GM21360 (cell line): ENCODE data around the gene RNF149.
"Not testable (repeated sequence)": the region's sequence is repeated elsewhere in the genome, so short reads cannot be mapped to it uniquely, and the experiment has no call there.

Source experiments
- ATAC-seq: cut with Tn5 transposase; IDR thresholded peaks from one replicate; pipeline ENCODE4 v1.9.1; 2021; ENCODE audit warnings: mild to moderate bottlenecking, moderate library complexity; ENCODE audit not compliant: unreplicated experiment

Gene RNF149

DNA sequence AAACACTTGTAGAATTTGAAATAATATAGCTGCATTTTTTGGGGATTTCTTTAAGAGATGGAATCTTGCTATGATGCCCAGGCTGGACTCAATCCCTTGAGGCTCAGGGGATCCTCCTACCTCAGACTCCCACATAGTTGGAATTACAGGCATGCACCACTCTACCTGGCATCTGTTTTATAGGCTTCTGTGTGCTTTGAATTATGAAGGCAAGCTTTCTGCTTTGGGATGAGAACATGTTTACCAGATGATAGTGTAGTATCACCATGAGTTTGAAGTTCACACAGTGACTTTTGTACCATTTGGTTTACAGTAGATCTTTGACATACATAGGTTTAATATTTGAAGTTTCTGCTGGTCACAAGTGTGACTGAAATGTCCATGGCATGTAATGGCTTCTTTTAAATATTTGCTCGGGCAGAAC is 45.1 kb downstream of the RNF149 start:
- no peak for ATAC-seq

DNA sequence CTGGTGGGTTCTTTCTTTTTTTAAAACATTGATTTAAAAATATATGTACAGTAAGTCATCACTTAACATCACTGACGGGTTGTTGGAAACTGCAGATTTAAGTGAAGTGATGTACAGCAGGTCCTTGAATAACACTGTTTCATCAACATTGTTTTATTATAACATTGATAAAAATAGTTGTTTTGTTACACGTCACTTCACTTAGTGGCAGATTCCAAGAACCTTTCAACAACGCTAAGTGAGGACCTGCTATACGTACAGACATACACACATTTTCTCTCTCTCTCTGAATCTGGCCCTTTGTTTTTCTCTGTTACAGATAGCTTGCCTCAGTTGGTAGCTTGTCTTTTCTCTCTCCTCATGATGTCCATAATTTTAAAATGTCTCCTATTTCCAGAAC is 46.4 kb downstream of the RNF149 start:
- no peak for ATAC-seq

DNA sequence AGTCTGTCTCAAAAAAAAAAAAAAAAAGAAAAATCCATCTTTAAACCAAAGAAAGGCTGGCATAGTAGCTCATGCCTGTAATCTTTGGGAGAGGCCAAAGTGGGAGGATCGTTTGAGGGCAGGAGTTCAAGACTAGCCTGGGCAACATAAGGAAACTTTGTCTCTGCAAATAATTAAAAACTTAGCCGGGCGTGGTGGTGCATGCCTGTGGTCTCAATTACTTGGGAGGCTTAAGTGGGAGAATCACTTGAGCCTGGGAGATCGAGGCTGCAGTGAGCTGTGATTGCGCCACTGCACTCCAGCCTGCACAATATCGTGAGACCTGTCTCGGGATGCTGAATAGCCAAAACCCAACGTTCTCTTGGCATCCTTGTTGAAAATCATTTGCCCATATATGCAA is 49.7 kb downstream of the RNF149 start:
- ATAC-seq: no peak

- ATAC-seq: no peak
Observed at GRCh38 chr2:101256316-101256715, 52.2 kb downstream of the RNF149 start.

DNA sequence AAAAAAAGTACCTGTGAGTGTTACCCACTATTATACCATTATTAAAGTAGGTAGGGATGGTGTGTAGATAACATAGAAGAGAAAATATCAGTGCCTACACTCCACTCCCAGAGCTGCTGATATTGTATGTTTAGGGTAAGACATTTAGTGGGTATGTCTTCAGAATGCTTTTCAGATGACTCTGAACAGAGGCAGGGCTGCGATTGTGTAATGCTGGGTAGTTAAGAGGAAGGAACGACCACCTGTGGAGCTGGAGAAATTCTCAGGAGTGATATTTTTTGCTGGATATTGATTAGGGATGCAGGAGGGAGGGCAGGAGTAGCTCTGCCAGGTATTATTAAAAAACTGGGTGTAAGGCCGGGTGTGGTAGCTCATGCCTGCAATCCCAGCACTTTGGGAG is 53.0 kb downstream of the RNF149 start:
- ATAC-seq: no peak

- ATAC-seq: no peak
Observed at GRCh38 chr2:101253703-101254450, 54.6 kb downstream of the RNF149 start.

DNA sequence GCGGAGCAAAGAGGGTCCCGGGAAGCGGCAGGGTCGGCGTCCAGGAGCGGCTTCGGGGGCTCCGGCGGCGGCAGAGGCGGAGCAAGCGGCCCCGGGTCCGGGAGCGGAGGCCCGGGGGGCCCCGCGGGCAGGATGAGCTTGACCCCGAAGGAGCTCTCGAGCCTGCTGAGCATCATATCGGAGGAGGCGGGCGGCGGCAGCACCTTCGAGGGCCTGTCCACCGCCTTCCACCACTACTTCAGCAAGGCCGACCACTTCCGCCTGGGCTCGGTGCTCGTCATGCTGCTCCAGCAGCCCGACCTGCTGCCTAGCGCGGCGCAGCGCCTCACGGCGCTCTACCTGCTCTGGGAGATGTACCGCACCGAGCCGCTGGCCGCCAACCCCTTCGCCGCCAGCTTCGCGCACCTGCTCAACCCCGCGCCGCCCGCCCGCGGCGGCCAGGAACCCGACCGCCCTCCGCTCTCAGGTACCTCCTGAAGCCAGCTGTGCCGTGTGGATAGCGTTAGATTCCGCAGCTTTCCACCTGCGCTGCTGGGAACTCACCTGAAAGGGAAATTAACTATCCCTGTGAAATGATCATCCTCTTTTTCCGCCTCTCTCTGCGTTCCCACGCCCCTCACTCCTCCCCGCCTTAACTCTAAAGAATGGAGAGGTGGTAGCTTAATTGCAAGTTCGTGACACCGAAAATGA is 55.3 kb downstream of the RNF149 start:
- ATAC-seq: peak; percentile 47

DNA sequence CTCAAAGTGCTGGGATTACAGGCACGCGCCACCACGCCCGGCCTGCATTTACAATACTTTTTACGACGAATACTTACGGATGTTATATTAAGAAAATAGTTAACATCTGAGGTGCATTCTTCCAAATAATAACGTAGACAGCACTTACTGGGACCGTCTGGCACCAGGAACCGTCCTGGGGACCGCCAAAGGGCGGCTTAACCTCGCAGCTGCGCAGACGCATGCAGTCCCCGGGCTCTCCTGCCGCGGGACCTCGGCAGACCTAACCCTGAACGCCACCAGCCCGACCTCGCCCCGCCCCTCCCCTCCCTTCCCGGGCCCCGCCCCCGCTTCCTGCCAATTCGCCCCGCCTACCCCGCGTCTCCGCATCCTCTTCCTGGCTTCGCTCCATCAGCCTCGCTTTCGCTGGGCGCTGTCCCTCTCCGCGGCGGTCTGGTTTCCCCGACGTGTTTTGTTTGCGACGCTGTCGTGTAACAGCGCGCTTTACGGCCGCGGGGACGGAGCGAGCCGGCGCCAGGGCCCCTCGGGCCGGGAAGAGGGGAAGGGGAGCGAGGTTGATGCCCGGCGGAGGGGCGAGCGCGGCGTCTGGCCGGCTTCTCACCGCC is 56.0 kb downstream of the RNF149 start, which contains the start of gene CNOT11:
Gene CNOT11 (plus strand): TSS at position 479 of the 605 bp plus-strand sequence. CDS start 79 bp downstream, at position 558.
- ATAC-seq: peak; percentile 83

DNA sequence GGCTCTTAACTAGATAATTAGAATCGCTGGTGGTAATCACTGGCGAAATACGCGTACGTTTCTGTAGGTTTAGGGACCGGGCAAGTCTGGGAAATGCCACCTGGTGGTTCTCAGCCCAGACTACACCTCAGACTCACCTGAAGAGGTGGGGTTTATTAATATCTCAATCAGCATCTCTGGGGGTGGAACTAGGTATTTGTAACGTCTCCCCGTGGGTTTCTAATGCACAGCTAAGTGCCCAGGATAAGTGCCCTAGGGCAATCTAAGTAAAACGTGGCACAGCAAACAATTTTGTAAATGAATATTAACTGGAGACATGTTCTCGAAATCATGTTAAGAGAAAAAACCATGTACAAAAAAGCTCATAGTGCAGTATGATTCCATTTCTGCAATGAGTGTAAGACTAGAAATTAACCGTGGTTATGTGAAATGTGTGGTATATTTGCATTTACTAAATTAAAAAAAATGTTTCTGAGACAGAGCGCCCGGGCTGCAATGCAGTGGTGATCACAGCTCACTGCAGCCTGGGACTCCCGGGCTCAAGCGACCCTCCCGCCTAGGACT is 56.6 kb downstream of the RNF149 start:
- peak; percentile 48 for ATAC-seq

- ATAC-seq: not testable (repeated sequence)
Observed at GRCh38 chr2:101251246-101251781, 57.2 kb downstream of the RNF149 start.

DNA sequence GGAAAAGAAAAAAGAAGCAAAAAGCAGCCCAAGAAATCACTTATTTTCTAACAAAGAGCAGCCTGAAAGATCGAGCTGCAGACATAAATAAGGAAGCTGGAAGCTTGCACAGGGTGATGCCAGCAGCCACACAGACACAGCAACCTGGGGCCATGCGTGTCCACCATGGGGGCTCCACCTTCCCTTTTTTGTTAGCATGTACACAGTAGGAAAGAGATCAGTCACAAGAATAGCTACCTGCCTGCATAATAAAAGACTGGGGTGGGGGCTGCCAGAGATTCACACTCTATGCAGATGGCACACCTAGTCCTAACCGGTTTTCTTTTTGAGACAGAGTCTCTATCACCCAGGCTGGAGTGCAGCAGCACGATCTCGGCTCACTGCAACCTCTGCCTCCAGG is 58.7 kb downstream of the RNF149 start:
- no peak for ATAC-seq

GRCh38 chr2:101248756-101249155 is 59.7 kb downstream of the RNF149 start:
- not testable (repeated sequence) for ATAC-seq

DNA sequence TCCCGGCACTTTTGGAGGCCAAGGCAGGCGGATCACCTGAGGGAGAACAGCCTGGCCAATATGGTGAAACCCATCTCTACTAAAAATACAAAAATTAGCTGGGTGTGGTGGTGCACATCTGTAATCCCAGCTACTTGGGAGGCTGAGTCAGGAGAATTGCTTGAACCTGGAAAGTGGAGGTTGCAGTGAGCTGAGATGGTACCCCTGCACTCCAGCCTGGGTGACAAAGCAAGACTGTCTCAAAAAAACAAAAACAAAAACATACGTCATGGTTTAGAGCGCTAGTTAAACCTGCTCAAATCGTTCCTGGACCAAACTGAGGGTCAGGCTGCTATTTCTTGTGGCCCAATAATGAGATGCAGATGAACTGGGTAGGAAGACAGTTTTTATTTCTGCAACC is 63.0 kb downstream of the RNF149 start:
- ATAC-seq: not testable (repeated sequence)

GRCh38 chr2:101244899-101245298 is 63.6 kb downstream of the RNF149 start:
- not testable (repeated sequence) for ATAC-seq

DNA sequence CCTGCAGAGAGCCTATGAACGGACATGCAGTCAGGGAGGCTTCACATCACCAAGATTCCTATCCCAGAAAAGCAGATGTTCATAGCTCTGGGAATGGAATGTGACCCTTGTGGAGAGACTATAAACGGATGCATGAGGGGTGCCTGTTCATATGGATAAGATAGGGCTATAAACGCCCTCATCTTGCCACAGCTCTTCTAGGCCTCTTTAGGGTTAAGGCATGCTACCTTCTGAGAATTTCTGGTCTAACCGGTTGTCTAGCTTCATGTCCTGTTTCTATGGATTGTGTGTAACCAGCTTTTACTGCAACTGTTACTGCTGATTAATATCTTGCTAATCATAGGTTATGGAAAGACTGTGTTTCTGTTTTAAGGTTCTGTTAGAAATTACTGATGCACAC is 64.1 kb downstream of the RNF149 start:
- not testable (repeated sequence) for ATAC-seq

DNA sequence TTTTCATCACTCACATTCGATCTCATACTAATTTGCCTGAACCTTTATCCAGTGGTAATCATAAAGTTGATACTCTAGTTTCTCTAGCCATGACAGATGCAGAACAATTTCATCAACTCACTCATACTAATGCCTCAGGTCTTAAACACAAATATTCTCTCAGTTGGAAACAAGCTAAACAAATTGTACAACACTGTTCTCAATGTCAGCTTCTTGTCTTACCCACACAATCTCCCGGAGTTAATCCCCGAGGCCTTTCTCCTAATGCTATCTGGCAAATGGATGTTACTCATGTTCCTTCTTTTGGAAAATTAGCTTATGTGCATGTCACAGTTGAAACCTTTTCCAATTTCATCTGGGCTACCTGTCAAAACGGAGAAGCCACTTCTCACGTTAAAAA is 67.3 kb downstream of the RNF149 start:
- no peak for ATAC-seq

DNA sequence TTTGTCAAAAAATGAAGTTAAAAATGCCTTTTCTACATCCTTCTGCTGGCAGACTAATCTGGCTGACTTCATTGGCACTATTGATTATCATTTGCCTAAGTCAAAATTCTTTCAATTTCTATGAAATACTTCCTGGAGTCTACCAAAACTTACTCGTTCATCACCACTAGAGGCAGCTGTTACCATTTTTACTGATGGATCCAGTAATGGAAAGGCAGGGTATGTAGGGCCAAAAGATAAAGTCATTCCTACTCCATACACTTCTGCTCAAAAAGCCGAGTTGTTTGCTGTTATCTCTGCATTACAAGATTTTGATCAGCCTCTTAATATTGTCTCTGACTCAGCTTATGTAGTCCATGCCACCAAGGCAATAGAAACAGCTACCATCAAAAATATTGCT is 67.8 kb downstream of the RNF149 start:
- ATAC-seq: not testable (repeated sequence)

- ATAC-seq: not testable (repeated sequence)
Observed at GRCh38 chr2:101239760-101240118, 68.8 kb downstream of the RNF149 start.

DNA sequence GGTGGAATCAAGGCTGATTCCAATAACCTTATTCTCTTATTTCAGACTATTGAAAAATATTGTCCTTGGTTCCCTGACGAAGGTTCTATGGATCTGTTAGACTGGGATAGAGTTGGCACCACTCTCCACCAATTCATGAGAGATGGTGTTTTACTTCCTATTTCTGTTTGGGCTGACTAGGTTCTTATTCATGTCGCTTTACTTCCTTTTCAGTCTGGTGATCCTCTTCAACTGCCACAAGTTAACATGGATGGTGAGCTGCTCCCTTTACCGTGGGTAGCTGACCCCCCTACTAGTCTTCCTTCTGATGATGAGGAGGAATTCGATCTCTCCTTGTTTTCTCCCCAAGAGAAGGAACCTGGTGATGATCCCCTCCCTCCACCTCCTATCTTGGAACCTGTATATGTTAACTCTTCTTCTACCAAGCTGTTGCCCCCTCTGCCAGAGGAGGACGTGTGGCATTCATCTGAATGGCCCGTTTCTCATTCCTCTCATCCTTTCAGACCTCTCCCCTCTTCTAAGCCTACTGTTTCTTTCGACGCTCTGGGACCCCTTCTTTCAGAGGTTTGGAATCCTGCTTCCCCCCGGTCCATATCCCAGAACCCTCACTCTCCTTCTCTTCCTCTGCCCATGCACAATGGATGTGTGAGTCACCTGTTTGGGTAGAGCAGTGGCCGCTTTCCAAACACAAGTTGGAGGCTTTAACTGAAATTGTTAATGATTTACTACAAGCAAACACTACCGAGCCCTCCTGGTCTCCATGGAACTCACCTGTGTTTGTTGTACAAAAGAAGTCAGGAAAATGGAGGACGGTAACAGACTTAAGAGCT is 69.4 kb downstream of the RNF149 start:
- ATAC-seq: no peak

DNA sequence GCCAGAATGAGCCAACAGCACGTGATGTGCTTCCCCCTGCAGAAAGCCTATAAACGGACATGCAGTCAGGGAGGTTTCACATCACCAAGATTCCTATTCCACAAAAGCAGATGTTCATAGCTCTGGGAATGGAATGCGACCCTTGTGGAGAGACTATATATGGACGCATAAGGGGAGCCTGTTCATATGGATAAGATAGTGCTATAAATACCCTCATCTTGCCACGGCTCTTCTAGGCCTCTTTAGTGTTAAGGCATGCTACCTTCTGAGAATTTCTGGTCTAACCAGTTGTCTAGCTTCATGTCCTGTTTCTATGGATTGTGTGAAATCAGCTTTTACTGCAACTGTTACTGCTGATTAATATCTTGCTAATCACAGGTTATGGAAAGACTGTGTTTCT is 70.6 kb downstream of the RNF149 start:
- ATAC-seq: not testable (repeated sequence)
